Right lobe of liver (tissue), 4 donors: ENCODE measurements around the gene FOS.

Source experiments
- CTCF ChIP-seq, 4 donors: fragments of 200-600 bp in 3 of 4; fragments of 450-650 bp in 1 of 4; IDR thresholded peaks; one replicate each; pipeline versions ENCODE4 v1.5.1 to v1.8.0; 2016 to 2022; ENCODE audit warnings: antibody characterized with exemption in 4 of 4, mild to moderate bottlenecking in 2 of 4
- POLR2A ChIP-seq: fragments of 450-650 bp; IDR thresholded peaks from one replicate; pipeline ENCODE4 v1.6.1; 2017; ENCODE audit warnings: antibody characterized with exemption, mild to moderate bottlenecking
- donor health status: DM: no; HTN: no; CAD: no.
- donor health status: DM: no; HTN: no; CAD: no.
- donor health status: DM: no; HTN: yes; CAD: no.

GRCh38 chr14:75280291-75280830 is 1.7 kb downstream of the FOS start:
- TF ChIP-seq CTCF (IDR thresholded peaks at IDR 0.05), result no peak
- TF ChIP-seq POLR2A, result no peak
